Measurements from ENCODE around the gene CBX5. TPM values are rescaled to one million over a fixed set of nuclear protein-coding genes. Genes with fewer than 3 reads are reported as not detected.
"Not testable (repeated sequence)": the region's sequence is repeated elsewhere in the genome, so short reads cannot be mapped to it uniquely, and the experiment has no call there.

The CBX5 gene
- total RNA-seq, 2 experiments from 2014 or later = 38.8 to 38.9 TPM

DNA sequence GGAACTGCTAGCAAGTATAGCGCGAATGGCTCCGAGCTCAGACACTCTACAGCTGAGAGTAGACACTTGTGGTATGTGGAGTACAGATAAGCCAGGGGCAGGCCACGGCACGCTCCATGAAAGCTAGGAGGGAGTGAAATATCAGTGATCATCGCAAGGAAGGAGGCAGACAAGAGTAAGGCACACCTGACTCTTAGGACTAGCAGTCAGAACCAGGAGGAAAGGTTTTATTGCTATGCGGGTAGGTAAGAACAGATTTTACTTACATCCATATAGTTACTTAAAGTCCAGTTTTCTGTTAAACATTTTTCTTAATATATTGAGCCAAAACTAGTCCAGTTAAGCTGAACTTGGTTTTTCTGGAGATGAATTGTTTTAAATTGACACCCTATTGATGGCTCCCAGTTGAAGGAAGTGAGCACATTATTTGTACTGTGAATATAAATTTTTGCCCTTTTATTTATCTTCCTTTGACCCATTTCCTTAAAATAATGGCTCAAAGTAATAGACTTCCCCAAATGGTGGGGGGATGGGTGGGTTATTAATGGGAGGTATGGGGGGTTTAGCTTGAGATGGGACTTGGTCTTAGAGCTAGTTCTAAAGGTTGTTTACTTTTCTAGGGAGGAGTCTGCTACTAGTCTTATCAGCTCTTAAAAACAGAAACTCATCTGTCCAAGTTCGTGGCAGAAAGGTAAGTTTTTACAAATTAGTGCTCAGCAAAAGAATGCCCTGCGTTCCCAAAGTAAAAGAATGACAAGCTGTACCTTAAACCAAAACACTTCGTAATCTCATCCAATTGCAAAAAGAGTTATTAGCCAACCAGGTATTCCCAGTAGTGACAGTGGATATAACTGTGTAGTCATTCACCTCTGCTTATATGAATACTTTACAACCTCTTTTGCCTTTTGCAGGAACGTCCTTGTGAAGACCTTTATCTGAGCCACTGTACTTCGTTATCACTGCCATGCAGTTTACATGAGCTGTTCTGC lies 6.4 kb upstream of the CBX5 start:
- Mint-ChIP-seq H3K4me3 (peak overlapping the region; percentile 22), H3K9me3 (no peaks in the 10 kb centered on the region), H3K27me3 (no peaks in the 10 kb centered on the region), H3K27ac (peak overlapping the region; percentile 41), H3K36me3 (ENCODE audit: low read depth) (peaks cover 4% of the 10 kb centered on the region), H3K4me1 (ENCODE audit: low read depth) (no peaks in the 10 kb centered on the region)
- Histone ChIP-seq H3K27me3 (ENCODE audit: control insufficient read depth in 1 of 2, insufficient read depth in 2 of 2, low read length in 2 of 2) (no peaks in the 10 kb centered on the region), H3K4me1 (ENCODE audit: insufficient read depth, low read length) (peaks cover 37% of the 10 kb centered on the region), H3K4me3 (ENCODE audit: low read length) (no peak overlapping the region), H3K9me3 (ENCODE audit: control insufficient read depth in 1 of 2, insufficient read depth in 1 of 2, low read length in 2 of 2) (no peaks in the 10 kb centered on the region), H3K27ac (ENCODE audit: low read depth in 1 of 2, low read length in 2 of 2) (no peak overlapping the region), H3K36me3 (ENCODE audit: insufficient read depth, low read length) (peaks cover 72% of the 10 kb centered on the region)
- intact Hi-C loops (cut with DNase I, micrococcal nuclease) = loop anchor here in 1 of 2 experiments (5.0 kb wide), 1 partner anchor 156 kb away; no protein-coding TSS in a partner anchor
- ChIA-PET POLR2A (interaction anchor here (0.9 to 2.6 kb wide), 7 partner anchors 10 to 73 kb away, joined by 3 to 19 read pairs (median 4); partner anchors contain the start of gene COPZ1), CTCF (interaction anchor here (1.0 to 1.4 kb wide), 5 partner anchors 9 to 93 kb away, joined by 3 to 5 read pairs (median 4); partner anchors contain the start of gene COPZ1)
- DNase-seq (no peak), ATAC-seq (ENCODE audit: poor library complexity) (no peak)
- no peak for TF ChIP-seq CTCF (IDR thresholded peaks at IDR 0.05)

GRCh38 chr12:54285150-54286041 lies 5.5 kb upstream of the CBX5 start:
- H3K27ac ChIP-seq (ENCODE audit: low read depth in 1 of 2, low read length in 2 of 2) = no peak overlapping the region
- Mint-ChIP-seq H3K36me3 (ENCODE audit: low read depth) (peaks cover 4% of the 10 kb centered on the region), H3K27ac (peak overlapping the region; percentile 41), H3K9me3 (no peaks in the 10 kb centered on the region), H3K27me3 (no peaks in the 10 kb centered on the region), H3K4me3 (peak overlapping the region; percentile 68), H3K4me1 (ENCODE audit: low read depth) (no peaks in the 10 kb centered on the region)
- H3K36me3 ChIP-seq (ENCODE audit: insufficient read depth, low read length) = peaks cover 75% of the 10 kb centered on the region
- no peaks in the 10 kb centered on the region for H3K9me3 ChIP-seq (ENCODE audit: control insufficient read depth in 1 of 2, insufficient read depth in 1 of 2, low read length in 2 of 2)
- CTCF ChIA-PET = interaction anchor here (1.4 kb wide), 2 partner anchors 34 to 114 kb away, joined by 3 read pairs; no protein-coding TSS in a partner anchor
- peak; percentile 40 for TF ChIP-seq CTCF (IDR thresholded peaks at IDR 0.05)
- POLR2A ChIA-PET = interaction anchor here (0.9 to 2.6 kb wide), 6 partner anchors 10 to 74 kb away, joined by 3 to 19 read pairs (median 4); partner anchors contain the start of gene COPZ1
- DNase-seq (no peak), ATAC-seq (ENCODE audit: poor library complexity) (no peak)
- H3K27me3 ChIP-seq (ENCODE audit: control insufficient read depth in 1 of 2, insufficient read depth in 2 of 2, low read length in 2 of 2) = no peaks in the 10 kb centered on the region
- intact Hi-C loops (cut with DNase I, micrococcal nuclease) = loop anchor here in 1 of 2 experiments (5.0 kb wide), 1 partner anchor 157 kb away; no protein-coding TSS in a partner anchor
- H3K4me3 ChIP-seq (ENCODE audit: low read length) = no peak overlapping the region
- peaks cover 41% of the 10 kb centered on the region for H3K4me1 ChIP-seq (ENCODE audit: insufficient read depth, low read length)

GRCh38 chr12:54284070-54284780 lies 4.3 kb upstream of the CBX5 start:
- H3K4me1 Mint-ChIP-seq (ENCODE audit: low read depth) = not testable (repeated sequence)

More at GRCh38 chr12:54284070-54284780, 4.3 kb upstream of the CBX5 start:
- ChIA-PET POLR2A (interaction anchor here (0.9 to 1.3 kb wide), 5 partner anchors 9 to 75 kb away, joined by 3 to 6 read pairs (median 3); partner anchors contain the start of gene COPZ1), CTCF (interaction anchor here (1.4 kb wide), 1 partner anchor 115 kb away, joined by 3 read pairs; no protein-coding TSS in a partner anchor)
- intact Hi-C loops (cut with DNase I, micrococcal nuclease); H3K9me3 Mint-ChIP-seq; H3K36me3 Mint-ChIP-seq (ENCODE audit: low read depth); H3K27me3 Mint-ChIP-seq; H3K9me3 ChIP-seq (ENCODE audit: control insufficient read depth in 1 of 2, insufficient read depth in 1 of 2, low read length in 2 of 2); H3K4me3 ChIP-seq (ENCODE audit: low read length); H3K27ac ChIP-seq (ENCODE audit: low read depth in 1 of 2, low read length in 2 of 2); DNase-seq; H3K27me3 ChIP-seq (ENCODE audit: control insufficient read depth in 1 of 2, insufficient read depth in 2 of 2, low read length in 2 of 2); ATAC-seq (ENCODE audit: poor library complexity): not testable (repeated sequence)
- peaks cover 41% of the 10 kb centered on the region for H3K4me1 ChIP-seq (ENCODE audit: insufficient read depth, low read length)
- Mint-ChIP-seq H3K4me3 (peak overlapping the region; percentile 49), H3K27ac (peak overlapping the region; percentile 14)
- H3K36me3 ChIP-seq (ENCODE audit: insufficient read depth, low read length) = peaks cover 72% of the 10 kb centered on the region
